DMS79 (cell line): Measurements from ENCODE around the gene DPP7.
"Not testable (repeated sequence)": the region's sequence is repeated elsewhere in the genome, so short reads cannot be mapped to it uniquely, and the experiment has no call there.

Source experiments
- DNase-seq: peaks from one replicate; lab custom pipeline; 2025; lab: John Stamatoyannopoulos, UW

The DPP7 gene

GRCh38 chr9:137129456-137130175 is 15.1 kb upstream of the DPP7 start:
- peak; percentile 67 for DNase-seq

GRCh38 chr9:137128862-137129455 is 14.4 kb upstream of the DPP7 start:
- no peak for DNase-seq

GRCh38 chr9:137128158-137128861 is 13.8 kb upstream of the DPP7 start:
- no peak for DNase-seq

GRCh38 chr9:137127301-137128157 is 13.0 kb upstream of the DPP7 start:
- peak; percentile 71 for DNase-seq

- DNase-seq: no peak
Measured at GRCh38 chr9:137126786-137127185, 12.3 kb upstream of the DPP7 start.

GRCh38 chr9:137123952-137124462 is 9.5 kb upstream of the DPP7 start:
- DNase-seq: not testable (repeated sequence)

- no peak for DNase-seq
Measured at GRCh38 chr9:137123468-137123837, 8.9 kb upstream of the DPP7 start.

GRCh38 chr9:137122796-137123467 is 8.4 kb upstream of the DPP7 start:
- DNase-seq: not testable (repeated sequence)

- DNase-seq: not testable (repeated sequence)
Measured at GRCh38 chr9:137121927-137122795, 7.6 kb upstream of the DPP7 start.

GRCh38 chr9:137118092-137118603 is 3.6 kb upstream of the DPP7 start:
- not testable (repeated sequence) for DNase-seq

GRCh38 chr9:137117269-137117731 is 2.8 kb upstream of the DPP7 start:
- DNase-seq: no peak

- DNase-seq: no peak
Measured at GRCh38 chr9:137116728-137117127, 2.2 kb upstream of the DPP7 start.

- DNase-seq: no peak
Measured at GRCh38 chr9:137116027-137116507, 1.5 kb upstream of the DPP7 start.

- DNase-seq: no peak
Measured at GRCh38 chr9:137115394-137116026, 977 bp upstream of the DPP7 start.

GRCh38 chr9:137114220-137114612 is 317 bp downstream of the DPP7 start:
- no peak for DNase-seq

GRCh38 chr9:137113385-137114159 is 961 bp downstream of the DPP7 start:
- DNase-seq: no peak

- DNase-seq: no peak
Measured at GRCh38 chr9:137112564-137113384, 1.8 kb downstream of the DPP7 start.
